NT2/D1 (cell line): ENCODE measurements around the gene SLC6A19.

Source experiments
- DNase-seq: peaks from one replicate; pipeline ENCODE4 v3.0.0-alpha.2; 2011; ENCODE audit warnings: low read depth, low spot score
- H3K27me3 ChIP-seq: 2 replicates; pipeline ENCODE4 v1.6.0; 2011; ENCODE audit warnings: mild to moderate bottlenecking; ENCODE audit not compliant: insufficient read length, insufficient read depth
- H3K36me3 ChIP-seq: 2 replicates; pipeline ENCODE4 v1.6.1; 2011; ENCODE audit warnings: mild to moderate bottlenecking, low read length, mixed read lengths; ENCODE audit not compliant: insufficient read depth, insufficient read length
- H3K4me1 ChIP-seq: 2 replicates; pipeline ENCODE4 v1.5.1; 2011; ENCODE audit not compliant: insufficient read depth, insufficient read length
- H3K4me3 ChIP-seq: 2 replicates; pipeline ENCODE4 v1.5.1; 2011; ENCODE audit warnings: low read depth; ENCODE audit not compliant: insufficient read length
- H3K9ac ChIP-seq: 2 replicates; pipeline ENCODE4 v1.6.0; 2011; ENCODE audit warnings: low read depth; ENCODE audit not compliant: insufficient read length
- H3K9me3 ChIP-seq: 2 replicates; pipeline ENCODE4 v1.5.1; 2011; ENCODE audit warnings: mild to moderate bottlenecking, low read length; ENCODE audit not compliant: insufficient read depth
- SUZ12 ChIP-seq: IDR thresholded peaks from 2 replicates; pipeline ENCODE4 v1.6.1; 2011; ENCODE audit not compliant: insufficient read length, insufficient read depth; ENCODE audit errors: extremely low read depth
- YY1 ChIP-seq: IDR thresholded peaks from 2 replicates; pipeline ENCODE4 v1.6.1; 2011; ENCODE audit not compliant: insufficient read length, insufficient read depth
- ZNF274 ChIP-seq: IDR thresholded peaks from 2 replicates; pipeline ENCODE4 v1.6.1; 2011; ENCODE audit warnings: mild to moderate bottlenecking, low read depth, low read length

SLC6A19 gene

DNA sequence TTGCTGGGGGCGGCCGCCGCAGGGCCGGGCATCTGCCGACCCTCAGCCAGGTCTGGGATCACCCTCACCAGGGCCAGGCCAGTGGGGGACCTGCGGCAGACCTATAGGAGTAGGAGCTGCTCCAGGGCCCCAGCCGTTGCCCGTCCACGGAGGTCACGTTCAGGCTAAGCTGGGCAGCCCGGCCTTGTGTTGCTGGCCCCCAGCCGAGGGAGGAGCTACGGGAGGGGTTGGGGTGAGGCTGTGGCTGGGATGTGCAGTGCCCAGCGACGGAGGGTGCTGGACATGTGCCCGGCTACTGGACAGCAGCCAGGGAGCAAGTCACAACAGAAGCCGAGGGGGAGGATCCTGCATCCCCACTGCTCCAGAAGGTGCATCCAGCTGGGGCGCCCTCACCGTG lies 39.6 kb upstream of the SLC6A19 start:
- no peak for TF ChIP-seq SUZ12
- Histone ChIP-seq H3K4me3 (no peak overlapping the region), H3K4me1 (peaks cover 10% of the 10 kb centered on the region), H3K9me3 (peaks cover 9% of the 10 kb centered on the region; the same call in 1 of the 2 replicates), H3K36me3 (no peaks in the 10 kb centered on the region), H3K27me3 (peaks cover 13% of the 10 kb centered on the region), H3K9ac (no peak overlapping the region)
- DNase-seq = no peak

DNA sequence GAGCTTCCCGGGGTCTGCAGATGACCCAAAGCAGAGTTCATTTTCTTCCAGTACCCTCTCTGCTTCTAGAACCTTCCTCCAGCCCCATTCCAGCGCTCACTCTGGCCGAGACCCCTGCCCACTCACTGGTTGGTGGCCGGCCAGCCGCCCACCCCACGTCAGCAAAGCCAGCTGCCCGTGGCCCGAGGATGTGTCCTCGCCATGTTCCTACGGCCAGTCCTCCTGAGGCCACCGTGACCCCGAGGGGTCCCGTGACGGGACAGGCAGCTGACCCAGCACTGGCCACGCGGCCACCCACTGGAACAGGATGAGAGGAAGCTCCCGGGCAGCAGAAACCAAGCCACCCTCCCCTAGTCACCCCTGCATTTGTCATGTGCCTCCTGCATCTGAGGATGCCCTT lies 39.1 kb upstream of the SLC6A19 start:
- peaks cover 10% of the 10 kb centered on the region for H3K4me1 ChIP-seq
- no peak overlapping the region for H3K9ac ChIP-seq
- no peak for TF ChIP-seq ZNF274
- no peak for DNase-seq
- no peaks in the 10 kb centered on the region for H3K36me3 ChIP-seq
- no peak overlapping the region for H3K4me3 ChIP-seq
- H3K27me3 ChIP-seq = peaks cover 8% of the 10 kb centered on the region
- H3K9me3 ChIP-seq = peaks cover 9% of the 10 kb centered on the region; the same call in 1 of the 2 replicates

DNA sequence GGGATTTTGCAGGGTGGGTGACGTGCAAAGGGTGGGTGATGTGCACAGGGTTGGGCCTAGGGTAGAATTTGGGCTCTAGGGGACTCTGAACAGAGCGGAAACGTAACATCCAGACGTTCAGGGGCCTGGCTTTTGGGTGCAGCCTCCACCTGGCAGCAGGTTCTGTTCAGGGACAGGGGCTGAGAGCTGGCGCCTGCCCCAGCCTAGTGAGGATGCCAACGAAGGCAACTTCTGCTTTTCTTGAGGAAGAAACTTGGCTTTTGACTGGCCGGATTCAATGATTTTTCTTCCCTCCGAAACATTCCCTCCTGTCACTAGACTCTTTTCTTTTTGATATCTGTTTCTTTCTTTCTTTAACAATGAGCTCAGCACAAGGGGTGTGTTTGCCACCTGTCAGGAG lies 38.6 kb upstream of the SLC6A19 start:
- Histone ChIP-seq H3K4me3 (no peak overlapping the region), H3K36me3 (no peaks in the 10 kb centered on the region), H3K9ac (no peak overlapping the region), H3K4me1 (peaks cover 10% of the 10 kb centered on the region), H3K27me3 (peaks cover 3% of the 10 kb centered on the region), H3K9me3 (peaks cover 9% of the 10 kb centered on the region; the same call in 1 of the 2 replicates)
- no peak for DNase-seq
- TF ChIP-seq ZNF274 (no peak), YY1 (no peak)

DNA sequence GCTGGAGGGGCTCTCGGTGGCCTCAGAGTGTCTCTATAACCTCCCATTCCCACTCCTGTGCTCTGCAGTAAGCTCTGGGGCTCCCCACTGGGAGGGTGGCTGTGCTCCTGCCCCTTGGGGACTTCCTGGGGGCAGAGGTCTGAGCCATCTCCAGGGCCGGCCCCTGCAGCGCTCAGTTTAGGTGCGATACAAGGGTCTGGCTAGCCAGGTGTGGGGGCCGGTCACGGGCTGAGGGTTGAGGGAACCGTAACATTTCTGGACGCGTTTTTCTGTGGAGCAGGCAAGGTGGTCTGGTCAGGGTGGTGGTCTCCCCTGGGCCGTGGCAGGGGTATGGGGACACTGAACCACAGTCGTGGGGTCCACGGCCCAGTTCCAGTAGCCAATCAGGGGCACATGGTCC lies 38.0 kb upstream of the SLC6A19 start:
- H3K36me3 ChIP-seq = no peaks in the 10 kb centered on the region
- peaks cover 9% of the 10 kb centered on the region; the same call in 1 of the 2 replicates for H3K9me3 ChIP-seq
- no peaks in the 10 kb centered on the region for H3K27me3 ChIP-seq
- H3K4me3 ChIP-seq = no peak overlapping the region
- no peak for DNase-seq
- no peak overlapping the region for H3K9ac ChIP-seq
- TF ChIP-seq SUZ12 (no peak), ZNF274 (no peak), YY1 (no peak)
- peaks cover 10% of the 10 kb centered on the region for H3K4me1 ChIP-seq

DNA sequence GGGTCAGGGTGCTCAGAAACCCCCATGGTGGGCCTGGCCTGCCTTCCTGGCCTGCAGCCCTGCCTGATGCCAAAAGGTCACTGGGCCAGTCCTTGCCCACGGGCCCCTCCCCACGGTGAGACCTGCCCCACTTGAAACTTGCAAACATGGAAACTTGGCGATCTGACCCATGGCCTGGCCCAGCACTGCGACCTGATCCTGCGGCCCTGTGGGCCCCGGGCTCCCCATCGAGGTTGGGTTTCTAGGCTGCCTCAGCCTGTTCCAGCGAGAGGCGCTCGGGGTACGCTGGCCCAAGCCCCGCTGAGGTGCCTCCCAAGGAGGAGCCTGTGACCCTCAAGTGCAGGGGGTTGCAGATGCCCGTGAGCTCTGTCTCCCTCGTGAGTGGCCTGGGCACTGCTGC lies 37.5 kb upstream of the SLC6A19 start:
- Histone ChIP-seq H3K27me3 (no peaks in the 10 kb centered on the region), H3K4me1 (peaks cover 10% of the 10 kb centered on the region), H3K9ac (no peak overlapping the region), H3K9me3 (peaks cover 9% of the 10 kb centered on the region; the same call in 1 of the 2 replicates), H3K36me3 (no peaks in the 10 kb centered on the region), H3K4me3 (no peak overlapping the region)
- no peak for TF ChIP-seq ZNF274
- TF ChIP-seq SUZ12 = no peak
- TF ChIP-seq YY1 = no peak
- no peak for DNase-seq

DNA sequence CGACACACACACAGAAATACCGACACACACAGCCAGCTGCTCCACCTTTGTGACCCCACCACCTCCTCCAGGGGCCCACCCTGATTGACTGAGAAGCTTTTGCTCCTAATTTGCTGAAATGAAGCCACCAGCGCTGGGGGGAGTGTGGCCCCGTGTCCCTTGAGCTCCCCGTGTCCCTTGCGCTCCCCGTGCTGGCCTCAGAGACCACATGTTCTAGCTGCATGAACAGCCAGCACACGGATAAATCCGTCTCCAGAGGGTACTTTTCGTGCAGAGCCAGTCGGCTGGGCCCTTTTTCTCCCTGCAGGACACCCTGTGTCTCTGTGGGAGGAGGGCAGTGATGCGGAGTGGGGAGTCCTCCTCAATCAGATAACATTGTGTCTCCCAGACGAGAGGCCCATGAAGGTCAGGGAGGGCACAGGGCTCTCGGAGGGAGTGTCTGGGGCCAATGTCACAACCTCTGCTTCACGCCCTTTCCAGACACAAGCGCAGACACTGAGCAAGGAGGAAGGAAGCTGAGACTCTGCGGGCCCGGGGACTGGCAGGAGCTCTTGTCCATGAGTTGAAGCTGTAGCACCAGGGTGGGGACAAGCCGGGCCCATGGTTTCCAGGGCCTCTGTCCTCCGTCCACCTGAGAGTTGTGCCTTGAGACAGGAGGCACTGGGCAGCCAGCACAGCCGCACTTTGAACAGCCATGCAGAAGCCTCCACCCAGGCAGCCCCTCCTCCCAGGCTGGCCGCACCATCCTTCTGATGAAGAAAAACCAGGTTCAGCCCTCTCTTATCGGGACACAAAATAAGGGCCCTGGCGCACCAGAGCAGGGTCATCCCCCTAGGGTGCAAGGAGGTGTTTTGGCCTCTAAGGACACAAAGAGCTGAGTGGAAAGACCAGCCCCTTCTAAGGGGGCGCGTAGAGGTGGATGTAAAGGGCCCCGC lies 36.4 kb upstream of the SLC6A19 start:
- peaks cover 10% of the 10 kb centered on the region for H3K4me1 ChIP-seq
- peaks cover 9% of the 10 kb centered on the region; the same call in 1 of the 2 replicates for H3K9me3 ChIP-seq
- H3K36me3 ChIP-seq = no peaks in the 10 kb centered on the region
- DNase-seq = no peak
- H3K27me3 ChIP-seq = no peaks in the 10 kb centered on the region
- no peak for TF ChIP-seq ZNF274
- no peak for TF ChIP-seq SUZ12
- TF ChIP-seq YY1 = no peak
- peak overlapping the region; percentile 2 for H3K9ac ChIP-seq
- H3K4me3 ChIP-seq = no peak overlapping the region

DNA sequence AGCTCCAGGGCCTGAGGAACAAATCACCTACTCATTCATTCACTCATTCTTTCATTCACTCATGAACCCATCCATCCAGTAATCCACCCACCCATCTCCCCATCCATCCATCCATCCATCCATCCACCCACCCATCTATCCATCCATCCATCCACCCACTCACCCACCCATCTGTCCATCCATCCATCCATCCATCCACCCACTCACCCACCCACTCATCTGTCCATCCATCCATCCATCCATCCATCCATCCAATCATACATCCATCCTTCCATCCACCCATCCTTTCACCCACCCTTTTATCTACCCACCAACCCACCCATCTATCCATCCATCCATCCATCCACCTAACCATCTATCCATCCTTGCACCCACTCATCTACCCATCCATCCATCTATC lies 35.5 kb upstream of the SLC6A19 start:
- DNase-seq = no peak
- H3K4me1 ChIP-seq = peaks cover 10% of the 10 kb centered on the region
- H3K9ac ChIP-seq = no peak overlapping the region
- H3K36me3 ChIP-seq = no peaks in the 10 kb centered on the region
- H3K27me3 ChIP-seq = no peaks in the 10 kb centered on the region
- H3K4me3 ChIP-seq = no peak overlapping the region
- TF ChIP-seq ZNF274 (no peak), SUZ12 (no peak), YY1 (no peak)
- peaks cover 3% of the 10 kb centered on the region; the same call in 1 of the 2 replicates for H3K9me3 ChIP-seq

DNA sequence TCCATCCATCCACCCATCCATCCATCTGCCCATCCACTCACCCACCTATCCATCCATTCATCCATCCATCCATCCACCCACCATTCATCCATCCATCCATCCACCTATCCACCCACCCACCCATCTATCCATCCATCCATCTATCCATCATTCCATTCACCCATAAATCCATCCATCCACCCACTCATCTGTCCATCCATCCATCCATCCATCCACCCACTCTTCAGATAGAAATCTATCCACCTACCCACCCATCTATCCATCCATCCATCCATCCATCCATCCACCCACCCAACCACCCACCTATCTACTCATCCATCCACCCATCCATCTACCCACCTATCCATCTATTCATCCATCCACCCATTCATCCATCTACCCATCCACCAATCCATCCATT lies 35.0 kb upstream of the SLC6A19 start:
- Histone ChIP-seq H3K4me1 (peaks cover 6% of the 10 kb centered on the region), H3K9me3 (no peaks in the 10 kb centered on the region), H3K9ac (no peak overlapping the region), H3K36me3 (no peaks in the 10 kb centered on the region), H3K27me3 (no peaks in the 10 kb centered on the region), H3K4me3 (no peak overlapping the region)
- DNase-seq = no peak
- TF ChIP-seq YY1 (no peak), SUZ12 (no peak), ZNF274 (no peak)
